ENCODE measurements around the gene TXNL4A.
A peak's percentile ranks its signal among the peaks of the same experiment; 100 is the strongest.

Gene TXNL4A

DNA sequence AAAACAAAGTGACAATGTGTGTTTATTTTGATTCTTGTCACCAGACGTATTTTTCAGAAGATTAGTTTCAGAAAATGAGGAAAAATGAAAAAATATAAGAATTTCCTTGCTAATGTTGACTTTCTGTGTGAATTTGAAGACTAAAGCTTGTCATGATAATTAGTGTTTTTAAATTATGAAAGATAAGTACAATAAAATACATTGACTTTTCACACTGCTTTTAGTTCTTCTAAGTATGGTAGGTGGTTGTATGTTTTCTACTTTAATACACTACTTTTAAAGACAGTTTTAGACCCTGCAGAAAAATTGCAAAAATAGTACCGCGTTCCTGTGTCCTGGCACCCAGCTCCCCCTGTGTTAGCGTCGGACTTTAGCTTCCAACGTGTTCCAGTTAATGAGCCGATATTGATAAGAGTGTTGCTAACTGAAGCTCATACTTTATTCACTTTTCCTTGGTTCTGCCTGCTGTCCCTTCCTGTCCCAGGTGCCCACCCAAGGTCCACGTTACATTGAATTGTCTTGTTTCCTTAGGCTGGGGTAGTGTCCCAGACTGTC is 46.6 kb upstream of the TXNL4A start:
- no peaks in the 10 kb centered on the region for H3K27me3 ChIP-seq (ENCODE audit: low read length)
- TF ChIP-seq, protein P1, sequence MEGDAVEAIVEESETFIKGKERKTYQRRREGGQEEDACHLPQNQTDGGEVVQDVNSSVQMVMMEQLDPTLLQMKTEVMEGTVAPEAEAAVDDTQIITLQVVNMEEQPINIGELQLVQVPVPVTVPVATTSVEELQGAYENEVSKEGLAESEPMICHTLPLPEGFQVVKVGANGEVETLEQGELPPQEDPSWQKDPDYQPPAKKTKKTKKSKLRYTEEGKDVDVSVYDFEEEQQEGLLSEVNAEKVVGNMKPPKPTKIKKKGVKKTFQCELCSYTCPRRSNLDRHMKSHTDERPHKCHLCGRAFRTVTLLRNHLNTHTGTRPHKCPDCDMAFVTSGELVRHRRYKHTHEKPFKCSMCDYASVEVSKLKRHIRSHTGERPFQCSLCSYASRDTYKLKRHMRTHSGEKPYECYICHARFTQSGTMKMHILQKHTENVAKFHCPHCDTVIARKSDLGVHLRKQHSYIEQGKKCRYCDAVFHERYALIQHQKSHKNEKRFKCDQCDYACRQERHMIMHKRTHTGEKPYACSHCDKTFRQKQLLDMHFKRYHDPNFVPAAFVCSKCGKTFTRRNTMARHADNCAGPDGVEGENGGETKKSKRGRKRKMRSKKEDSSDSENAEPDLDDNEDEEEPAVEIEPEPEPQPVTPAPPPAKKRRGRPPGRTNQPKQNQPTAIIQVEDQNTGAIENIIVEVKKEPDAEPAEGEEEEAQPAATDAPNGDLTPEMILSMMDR (IDR thresholded peaks at IDR 0.05; ENCODE audit: insufficient read depth, low read length, poor library complexity, severe bottlenecking), result no peak
- no peak for TF ChIP-seq EZH2phosphoT487 (conservative IDR thresholded peaks at IDR 0.05; ENCODE audit: low read length)
- H3K9ac ChIP-seq (ENCODE audit: low read length), result peak overlapping the region; percentile 84
- peak overlapping the region; percentile 75 for H3K4me2 ChIP-seq (ENCODE audit: low read depth, low read length, poor library complexity, severe bottlenecking)
- peaks cover 5% of the 10 kb centered on the region; the same call in 1 of the 2 replicates for H3F3A ChIP-seq (ENCODE audit: insufficient read depth)
- no peaks in the 10 kb centered on the region for H4K20me1 ChIP-seq (ENCODE audit: low read depth, low read length)
- H3K36me3 ChIP-seq (ENCODE audit: low read length), result no peaks in the 10 kb centered on the region
- peak overlapping the region; percentile 66 for H3K27ac ChIP-seq (ENCODE audit: low read depth, low read length)
- no peaks in the 10 kb centered on the region for H3K9me2 ChIP-seq (replicated peaks; ENCODE audit: insufficient read depth, low read length)
- H3K4me3 ChIP-seq (ENCODE audit: insufficient read depth, low read length, poor library complexity, severe bottlenecking), result peak overlapping the region; percentile 98
- no peaks in the 10 kb centered on the region for H3K9me3 ChIP-seq (ENCODE audit: insufficient read depth, low read length)
- H3K79me2 ChIP-seq (ENCODE audit: insufficient read depth, low read length), result peaks cover 30% of the 10 kb centered on the region
- H2AFZ ChIP-seq (ENCODE audit: low read depth, low read length, severe bottlenecking), result peak overlapping the region; percentile 85

DNA sequence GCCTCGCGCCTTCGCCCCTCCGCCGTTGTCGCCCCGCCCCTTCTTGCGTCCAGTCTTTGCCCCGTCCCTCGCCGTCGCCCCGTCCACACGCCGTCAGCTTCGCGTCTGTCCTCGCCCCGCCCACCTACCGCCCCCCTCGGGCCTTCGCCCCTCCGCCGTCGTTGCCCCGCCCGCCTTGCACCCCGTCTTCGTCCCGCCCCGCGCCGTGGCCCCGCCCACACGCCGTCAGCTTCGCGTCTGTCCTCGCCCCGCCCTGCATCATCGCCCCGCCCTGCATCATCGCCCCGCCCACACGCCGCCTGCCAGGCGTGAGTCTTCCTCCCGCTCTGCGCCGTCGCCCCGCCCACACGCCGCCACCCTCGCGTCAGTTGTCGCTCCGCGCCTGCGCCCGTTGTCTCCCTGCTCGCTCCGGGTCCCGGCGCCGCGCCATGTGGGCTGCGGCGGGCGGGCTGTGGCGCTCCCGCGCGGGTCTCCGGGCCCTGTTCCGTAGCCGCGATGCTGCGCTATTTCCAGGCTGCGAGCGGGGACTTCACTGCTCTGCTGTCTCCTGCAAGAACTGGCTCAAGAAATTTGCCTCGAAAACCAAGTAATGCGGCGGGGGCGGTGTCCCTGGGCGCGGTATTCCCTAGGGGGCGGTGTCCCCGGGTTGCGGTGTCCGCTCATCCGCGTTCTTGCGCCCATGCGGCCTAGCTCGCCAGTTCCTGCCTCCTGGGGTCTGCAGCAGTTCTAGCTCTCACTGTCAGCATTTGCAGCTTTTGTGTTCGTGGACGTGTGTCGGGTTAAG is 45.9 kb upstream of the TXNL4A start, which contains the start of gene RBFA:
RBFA (plus strand) TSS at position 367 of the 784 bp plus-strand sequence; CDS start at position 429, 62 bp downstream.
- Histone ChIP-seq H3F3A (ENCODE audit: insufficient read depth) (peaks cover 5% of the 10 kb centered on the region; the same call in 1 of the 2 replicates), H3K4me2 (ENCODE audit: low read depth, low read length, poor library complexity, severe bottlenecking) (peak within 1 kb of the TSS; percentile 80), H3K27ac (ENCODE audit: low read depth, low read length) (peak within 1 kb of the TSS; percentile 66), H3K9me3 (ENCODE audit: insufficient read depth, low read length) (no peaks in the 10 kb centered on the region), H3K27me3 (ENCODE audit: low read length) (no peaks in the 10 kb centered on the region), H3K36me3 (ENCODE audit: low read length) (no peaks in the 10 kb centered on the region), H3K9ac (ENCODE audit: low read length) (peak within 1 kb of the TSS; percentile 84), H2AFZ (ENCODE audit: low read depth, low read length, severe bottlenecking) (peak within 1 kb of the TSS; percentile 87), H3K79me2 (ENCODE audit: insufficient read depth, low read length) (peaks cover 30% of the 10 kb centered on the region), H3K4me3 (ENCODE audit: insufficient read depth, low read length, poor library complexity, severe bottlenecking) (peak within 1 kb of the TSS; percentile 98), H3K9me2 (replicated peaks; ENCODE audit: insufficient read depth, low read length) (no peaks in the 10 kb centered on the region), H4K20me1 (ENCODE audit: low read depth, low read length) (no peaks in the 10 kb centered on the region)
- TF ChIP-seq EZH2phosphoT487 (conservative IDR thresholded peaks at IDR 0.05; ENCODE audit: low read length), result no peak
- TF ChIP-seq, protein P1 (IDR thresholded peaks at IDR 0.05; ENCODE audit: insufficient read depth, low read length, poor library complexity, severe bottlenecking), result peak; percentile 29

DNA sequence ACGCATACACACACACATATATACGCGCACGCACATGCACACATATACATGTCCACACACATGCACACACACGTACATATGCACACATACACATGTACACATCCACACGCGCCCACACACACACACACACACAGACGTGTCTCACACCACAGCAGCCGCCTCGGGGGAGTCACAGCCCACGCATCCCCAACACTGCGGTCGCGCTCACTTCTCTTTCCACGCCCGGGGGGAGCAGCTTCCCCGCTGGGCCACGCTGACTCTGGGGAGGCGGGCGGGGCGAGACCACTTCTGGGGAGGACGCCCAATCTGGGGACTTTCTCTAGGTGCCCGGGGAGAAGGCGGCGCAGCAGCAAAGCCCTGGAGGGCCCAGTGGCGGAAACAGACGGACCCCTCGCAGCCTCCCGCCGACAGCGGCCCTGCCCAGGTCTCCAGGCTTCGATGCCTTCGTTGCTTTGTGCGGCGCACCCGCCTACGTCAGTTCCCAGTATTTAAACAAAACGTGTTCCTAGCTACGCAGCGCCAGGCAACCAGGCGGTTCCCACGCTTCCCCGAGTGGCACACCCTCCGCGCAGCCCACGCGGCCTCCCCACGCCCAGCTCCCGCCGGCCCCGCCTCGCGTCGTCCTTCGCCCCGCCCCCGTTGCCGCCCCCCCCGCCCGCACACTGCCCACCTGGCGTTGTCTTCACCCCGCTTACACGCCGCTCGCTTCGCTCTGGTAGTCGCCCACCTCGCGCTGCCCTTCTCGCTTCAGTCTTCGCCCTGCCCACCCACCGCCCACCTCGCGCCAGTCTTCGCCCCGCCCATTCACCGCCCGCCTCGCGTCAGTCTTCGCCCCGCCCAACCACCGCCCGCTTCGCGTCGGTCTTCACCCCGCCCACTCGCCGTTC is 45.1 kb upstream of the TXNL4A start:
- no peaks in the 10 kb centered on the region for H4K20me1 ChIP-seq (ENCODE audit: low read depth, low read length)
- peaks cover 30% of the 10 kb centered on the region for H3K79me2 ChIP-seq (ENCODE audit: insufficient read depth, low read length)
- peak overlapping the region; percentile 87 for H2AFZ ChIP-seq (ENCODE audit: low read depth, low read length, severe bottlenecking)
- no peaks in the 10 kb centered on the region for H3K9me2 ChIP-seq (replicated peaks; ENCODE audit: insufficient read depth, low read length)
- H3K4me3 ChIP-seq (ENCODE audit: insufficient read depth, low read length, poor library complexity, severe bottlenecking), result peak overlapping the region; percentile 68
- no peaks in the 10 kb centered on the region for H3K9me3 ChIP-seq (ENCODE audit: insufficient read depth, low read length)
- H3K4me2 ChIP-seq (ENCODE audit: low read depth, low read length, poor library complexity, severe bottlenecking), result peak overlapping the region; percentile 80
- H3K27me3 ChIP-seq (ENCODE audit: low read length), result no peaks in the 10 kb centered on the region
- no peaks in the 10 kb centered on the region for H3K36me3 ChIP-seq (ENCODE audit: low read length)
- peak overlapping the region; percentile 51 for H3K27ac ChIP-seq (ENCODE audit: low read depth, low read length)
- TF ChIP-seq, protein P1 (IDR thresholded peaks at IDR 0.05; ENCODE audit: insufficient read depth, low read length, poor library complexity, severe bottlenecking), result no peak
- TF ChIP-seq EZH2phosphoT487 (conservative IDR thresholded peaks at IDR 0.05; ENCODE audit: low read length), result no peak
- H3F3A ChIP-seq (ENCODE audit: insufficient read depth), result peaks cover 5% of the 10 kb centered on the region; the same call in 1 of the 2 replicates
- peak overlapping the region; percentile 84 for H3K9ac ChIP-seq (ENCODE audit: low read length)

Data from SU-DHL-6 (cell line).